Middle frontal gyrus (tissue), 1 donor: Measurements from ENCODE around the gene TBXA2R.
"Not testable (repeated sequence)": the region's sequence is repeated elsewhere in the genome, so short reads cannot be mapped to it uniquely, and the experiment has no call there.

Experiments
- DNase-seq: peaks from one replicate; pipeline ENCODE4 v3.0.0-alpha.2; 2015; ENCODE audit warnings: low spot score; ENCODE audit errors: extremely low spot score

The TBXA2R gene

GRCh38 chr19:3606690-3607289 lies at the start of gene TBXA2R:
Gene TBXA2R, minus strand, starts transcription at chr19:3606875. Its CDS starts 6,241 bp downstream, at chr19:3600634.
- no peak for DNase-seq

DNA sequence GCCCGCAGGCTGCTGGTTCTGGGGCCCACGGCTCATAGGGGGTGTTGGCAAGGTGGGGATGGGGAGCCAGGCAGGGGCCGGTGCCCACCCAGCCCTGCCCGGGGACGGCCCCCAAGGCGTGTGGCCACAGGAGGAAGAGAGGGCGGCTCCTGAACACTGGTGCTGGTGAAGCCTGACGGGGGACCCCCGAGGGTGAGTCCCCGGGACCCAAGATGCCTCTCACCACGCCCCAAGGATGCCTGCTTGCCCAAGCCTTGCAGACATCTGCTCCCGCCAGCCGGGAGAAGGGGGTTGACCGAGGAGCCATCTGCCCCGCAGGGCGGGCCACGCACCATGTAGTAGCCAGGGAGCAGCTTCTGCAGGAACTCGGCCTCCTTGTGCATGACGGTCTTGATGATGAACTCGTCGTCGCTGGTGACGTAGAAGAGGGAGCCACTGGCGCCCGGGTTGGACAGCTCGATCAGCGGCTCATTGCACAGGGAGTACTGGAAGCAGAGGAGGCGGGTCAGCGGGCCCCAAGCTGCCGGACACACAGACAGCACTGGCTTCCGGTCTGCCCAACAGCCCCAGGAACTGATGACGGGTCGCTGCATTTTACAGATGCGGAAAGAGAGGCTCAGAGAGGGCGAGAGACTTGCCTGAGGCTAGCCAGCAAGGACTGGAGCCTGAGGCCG lies 49.5 kb upstream of the TBXA2R start:
- no peak for DNase-seq

DNA sequence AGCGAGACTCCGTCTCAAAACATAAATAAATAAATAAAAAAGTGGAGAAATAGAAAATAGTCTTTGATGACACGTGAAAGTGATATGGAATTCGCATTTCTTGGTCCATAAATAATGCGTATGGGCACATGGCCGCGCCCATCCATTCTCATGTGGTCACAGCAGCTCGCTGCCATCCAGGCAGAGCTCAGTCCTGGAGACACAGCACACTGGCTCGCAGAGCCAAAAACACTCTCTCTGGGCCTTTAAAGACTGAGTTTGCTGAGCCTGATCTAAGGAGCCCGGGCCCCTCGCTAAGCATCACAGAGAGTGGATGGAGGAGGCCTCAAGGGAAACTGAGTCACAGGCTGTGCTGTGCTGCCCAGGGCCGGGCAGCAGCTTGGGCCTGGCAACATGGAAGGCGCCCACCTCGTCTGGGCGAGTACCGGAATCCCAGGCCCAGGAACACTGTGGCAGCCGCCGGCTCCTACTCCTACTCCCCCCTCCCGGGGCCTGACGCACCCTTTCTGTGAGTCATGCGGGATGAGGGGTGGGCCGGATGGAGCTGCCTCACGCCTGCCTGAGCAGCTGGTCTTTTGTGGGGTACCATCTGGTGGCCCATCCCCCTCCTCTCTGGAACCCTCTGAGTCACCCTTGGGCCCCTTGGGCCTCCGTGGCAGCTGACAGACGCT lies 48.9 kb upstream of the TBXA2R start:
- peak; percentile 39 for DNase-seq

DNA sequence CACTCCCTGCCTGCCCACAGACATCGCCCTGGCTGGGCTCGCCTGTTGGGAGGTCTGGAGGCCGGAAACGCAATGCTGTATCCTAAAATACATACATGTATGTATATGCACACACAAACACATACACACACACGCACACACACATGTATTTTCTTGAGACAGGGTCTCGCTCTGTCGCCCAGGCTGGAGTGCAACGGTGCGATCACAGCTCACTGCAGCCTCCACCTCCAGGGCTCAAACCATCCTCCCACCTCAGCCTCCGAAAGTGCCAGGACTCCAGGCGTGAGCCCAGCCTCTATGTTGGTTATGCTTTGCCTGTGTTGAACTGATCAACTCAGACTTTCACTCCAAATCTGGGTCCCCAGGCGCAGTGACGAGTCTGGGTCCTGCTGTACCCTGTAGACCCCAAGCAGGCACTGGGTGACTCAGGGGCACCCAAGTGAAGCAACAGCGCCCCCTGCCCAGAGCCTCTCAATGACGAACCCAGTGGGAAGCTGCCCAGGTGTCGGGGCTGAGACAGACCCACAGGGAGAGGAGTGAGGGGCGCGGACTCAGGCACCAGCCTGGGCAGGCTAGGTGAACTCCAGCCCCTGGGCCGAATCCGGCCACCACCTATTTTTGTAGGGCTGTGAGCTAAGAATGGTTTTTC lies 47.3 kb upstream of the TBXA2R start:
- no peak for DNase-seq

- DNase-seq: no peak
Measured at GRCh38 chr19:3653081-3653795, 46.6 kb upstream of the TBXA2R start.

- no peak for DNase-seq
Measured at GRCh38 chr19:3652422-3652821, 45.7 kb upstream of the TBXA2R start.

- no peak for DNase-seq
Measured at GRCh38 chr19:3651684-3652083, 45.0 kb upstream of the TBXA2R start.

- no peak for DNase-seq
Measured at GRCh38 chr19:3649888-3650287, 43.2 kb upstream of the TBXA2R start.

DNA sequence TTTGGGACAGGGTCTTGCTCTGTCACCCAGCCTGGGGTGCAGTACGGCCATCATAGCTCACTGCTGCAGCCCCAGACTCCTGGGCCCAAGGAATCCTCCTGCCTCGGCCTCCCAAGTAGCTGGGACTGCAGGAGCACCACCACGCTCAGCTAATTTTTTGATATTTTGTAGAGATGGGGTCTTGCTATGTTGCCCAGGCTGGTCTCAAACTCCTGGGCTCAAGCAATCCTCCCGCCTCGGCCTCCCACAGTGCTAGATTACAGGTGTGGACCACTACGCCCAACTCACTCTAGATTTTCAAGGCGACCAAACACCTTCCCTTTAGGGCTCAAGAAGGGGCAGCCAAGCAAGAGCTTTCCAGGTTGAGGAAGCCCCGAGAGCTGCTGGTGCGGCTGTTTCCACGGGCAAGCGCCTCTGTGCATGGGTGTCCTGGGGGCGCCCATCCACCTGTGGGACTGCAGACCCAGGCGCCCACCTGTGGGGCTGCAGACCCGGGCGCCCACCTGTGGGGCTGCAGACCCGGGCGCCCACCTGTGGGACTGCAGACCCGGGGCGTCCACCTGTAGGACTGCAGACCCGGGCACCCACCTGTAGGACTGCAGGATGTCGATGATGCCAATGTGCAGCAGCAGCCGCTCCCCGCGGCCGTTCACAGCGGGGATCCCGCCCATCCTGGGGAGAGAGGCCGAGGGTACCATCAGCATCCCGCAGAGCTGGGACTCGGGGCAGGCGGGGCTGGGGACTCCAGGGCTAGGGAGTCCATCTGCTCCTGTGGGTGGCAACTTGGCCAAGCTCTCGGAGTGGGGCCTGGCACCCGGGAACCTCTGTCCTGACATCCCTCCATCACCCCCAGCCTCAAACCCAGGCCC lies 41.6 kb upstream of the TBXA2R start:
- no peak for DNase-seq

DNA sequence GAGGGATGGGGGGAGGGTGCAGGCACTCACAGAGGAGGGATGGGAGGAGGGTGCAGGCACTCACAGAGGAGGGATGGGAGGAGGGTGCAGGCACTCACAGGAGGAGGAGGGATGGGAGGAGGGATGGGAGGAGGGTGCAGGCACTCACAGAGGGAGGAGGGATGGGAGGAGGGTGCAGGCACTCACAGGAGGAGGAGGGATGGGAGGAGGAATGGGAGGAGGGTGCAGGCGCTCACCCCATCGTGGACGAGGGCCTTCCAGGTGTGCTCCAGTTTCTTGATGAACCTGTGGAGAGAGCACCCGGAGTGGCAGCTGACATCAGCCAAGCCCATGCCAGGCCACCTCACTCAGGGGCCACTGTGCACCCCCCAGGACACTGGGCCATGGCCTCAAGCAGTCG lies 40.4 kb upstream of the TBXA2R start:
- not testable (repeated sequence) for DNase-seq

GRCh38 chr19:3646336-3647092 lies 39.8 kb upstream of the TBXA2R start:
- DNase-seq: no peak

DNA sequence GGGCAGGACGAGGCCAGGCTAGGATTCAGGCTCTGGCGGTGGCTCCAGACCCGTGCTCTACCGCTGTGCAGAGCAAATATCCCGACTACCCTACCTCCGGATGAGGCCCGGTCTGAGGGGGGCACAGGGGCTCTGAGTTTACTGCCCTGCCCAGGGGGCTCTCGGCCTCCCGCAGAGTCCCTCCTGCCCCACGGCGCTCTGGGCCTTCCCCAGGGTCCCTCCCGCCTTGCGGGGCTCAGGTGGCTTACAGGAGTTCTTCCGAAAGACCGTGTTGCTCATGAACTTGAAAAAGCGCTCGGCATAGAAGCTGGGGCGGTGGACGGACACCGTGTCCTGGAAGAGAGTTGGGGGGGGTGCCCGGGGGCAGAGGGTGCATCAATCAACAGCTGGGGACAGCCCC lies 39.1 kb upstream of the TBXA2R start:
- DNase-seq: no peak

DNA sequence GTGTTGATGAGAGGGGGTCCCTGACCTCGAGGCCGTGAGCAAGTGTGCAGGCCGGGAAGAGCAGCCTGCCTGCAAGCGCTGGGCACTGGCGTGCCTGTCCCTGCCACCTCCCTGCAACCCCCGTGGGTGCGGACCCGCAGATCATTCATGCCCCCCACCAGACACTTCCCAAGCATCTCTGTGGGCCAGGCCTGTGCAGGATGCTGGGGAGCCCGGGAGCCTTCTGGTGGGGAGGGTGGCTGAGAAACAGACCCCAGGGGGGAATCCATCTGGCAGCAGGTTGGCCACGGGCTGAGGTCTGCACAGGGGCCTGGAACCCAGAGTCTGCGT lies 38.4 kb upstream of the TBXA2R start:
- no peak for DNase-seq

- DNase-seq: peak; percentile 91
Measured at GRCh38 chr19:3644351-3645066, 37.8 kb upstream of the TBXA2R start.

DNA sequence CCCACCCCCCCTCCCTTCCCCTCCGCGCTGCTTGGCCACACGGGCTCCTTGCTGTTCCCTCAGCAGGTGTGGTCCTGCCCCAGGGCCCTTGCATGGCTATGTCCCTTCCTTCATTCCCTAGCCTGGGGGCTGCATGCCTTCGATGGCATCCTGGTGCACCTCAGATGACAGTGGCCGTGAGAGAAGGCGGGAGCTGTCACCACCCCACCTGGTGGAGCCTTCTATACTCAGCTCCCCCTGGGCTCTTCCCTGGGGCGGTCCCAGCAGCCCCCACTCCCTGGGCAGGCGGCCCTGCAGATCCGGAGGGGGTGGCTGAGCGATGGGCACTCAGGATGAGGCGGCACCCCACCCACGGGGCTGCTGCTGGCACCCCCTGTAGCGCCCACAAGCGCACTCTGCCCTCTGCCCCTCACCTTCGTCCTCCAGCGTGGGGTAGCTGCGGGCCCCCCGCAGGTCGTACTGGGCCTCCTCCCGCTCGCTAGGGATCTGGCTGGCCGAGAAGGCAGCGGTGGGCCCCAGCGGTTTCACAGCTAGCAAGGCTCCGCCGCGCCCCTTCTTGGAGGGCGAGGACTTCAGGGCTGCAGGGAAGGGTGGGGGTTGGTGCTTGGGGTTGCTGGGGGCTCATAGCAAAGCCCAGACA lies 37.1 kb upstream of the TBXA2R start:
- no peak for DNase-seq

DNA sequence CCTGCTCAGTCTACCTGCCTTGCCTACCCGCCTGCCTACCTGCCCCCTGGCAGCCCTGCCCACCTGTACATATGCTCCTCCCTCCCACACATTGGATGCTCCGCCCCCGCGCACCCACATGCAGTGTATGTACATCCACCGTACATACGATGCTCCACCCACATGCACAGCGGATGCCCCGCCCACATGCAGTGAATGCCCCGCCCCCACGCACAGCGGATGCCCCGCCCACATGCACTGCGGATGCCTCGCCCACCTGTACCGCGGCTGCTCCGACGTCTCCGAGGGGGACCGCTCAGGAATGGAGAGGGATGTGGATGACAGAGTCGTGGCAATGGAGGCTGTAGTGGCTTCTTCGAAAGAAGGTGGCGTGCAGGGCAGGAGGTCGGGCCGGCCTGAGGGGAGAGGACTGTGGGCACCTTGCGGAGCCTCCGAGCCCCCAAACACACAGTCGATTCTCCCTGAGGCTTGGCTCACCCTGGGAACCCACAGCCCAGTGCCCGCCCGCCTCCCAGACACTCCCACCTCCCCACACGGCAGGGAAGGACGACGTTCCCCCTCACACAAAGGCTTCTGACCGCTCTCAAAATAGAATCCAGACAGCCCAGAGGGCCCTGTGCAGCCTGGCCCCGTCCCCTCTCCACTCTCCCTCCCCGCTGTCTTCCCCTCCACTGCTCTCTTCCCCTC lies 36.5 kb upstream of the TBXA2R start:
- no peak for DNase-seq

DNA sequence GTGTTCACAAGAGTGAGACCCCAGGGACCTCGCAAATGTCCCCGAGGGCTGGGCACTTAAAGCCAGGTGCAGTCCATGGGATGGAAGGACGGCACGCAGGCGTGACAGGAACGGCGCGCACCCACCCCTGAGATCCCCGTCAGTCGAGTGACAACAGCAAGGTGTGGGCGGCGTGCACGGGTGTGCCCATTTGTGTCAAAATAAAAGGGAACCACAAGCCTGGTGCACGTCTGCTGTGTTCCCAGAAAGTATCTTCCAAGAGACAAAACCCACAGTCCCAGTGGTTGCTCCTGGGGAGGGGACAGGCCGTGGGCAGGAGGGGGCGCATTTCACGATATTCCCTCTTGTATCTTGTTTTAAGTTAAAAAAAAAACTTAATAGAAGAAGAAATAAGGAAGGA lies 35.6 kb upstream of the TBXA2R start:
- no peak for DNase-seq

DNA sequence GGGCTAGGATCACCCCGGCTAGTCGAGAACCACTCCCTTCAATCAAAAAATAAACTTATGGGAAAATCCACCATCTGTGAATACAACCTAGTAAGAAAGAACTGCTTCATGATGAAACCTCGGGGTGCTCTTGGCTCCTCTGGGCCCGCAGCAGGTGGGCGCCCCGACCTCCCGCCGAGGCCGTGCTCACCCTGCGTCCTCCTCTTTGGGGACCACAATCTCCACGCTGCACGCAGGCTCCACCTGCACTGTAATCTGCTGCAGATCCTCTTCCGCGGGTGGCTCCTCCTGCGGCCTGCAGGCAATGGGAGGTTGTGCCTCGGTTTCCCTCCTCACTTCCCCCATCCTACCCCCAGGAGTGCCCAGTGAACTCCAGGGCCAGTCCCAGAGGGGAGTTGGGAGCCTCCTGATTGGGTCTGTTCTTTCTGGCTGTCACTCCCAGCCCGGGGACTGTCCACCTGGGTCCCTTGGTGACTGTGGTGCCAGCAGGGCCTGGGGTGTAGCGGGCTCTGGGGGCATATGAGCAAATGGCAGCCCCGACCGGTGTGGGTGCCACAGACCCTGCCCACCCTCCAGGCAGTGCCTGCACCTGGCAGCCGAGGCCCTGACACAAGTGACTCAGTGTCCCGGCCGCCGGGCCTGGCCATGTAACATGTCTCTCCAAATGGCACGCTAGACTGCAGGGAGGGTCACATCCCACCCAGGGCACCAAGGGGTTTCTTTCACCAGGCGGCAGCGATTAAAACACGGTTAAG lies 35.0 kb upstream of the TBXA2R start:
- no peak for DNase-seq
